Liver (tissue), 2 donors: ENCODE measurements around the gene IQCE.

Experiments
- CTCF ChIP-seq: fragments of 150-350 bp; IDR thresholded peaks from 2 replicates; pipeline ENCODE4 v1.5.1; 2017; ENCODE audit warnings: improper control_type of control experiment, low read depth, low read length; ENCODE audit not compliant: missing input control
- FOXA1 ChIP-seq: IDR thresholded peaks from 2 replicates; pipeline ENCODE4 v1.6.1; 2016; ENCODE audit warnings: antibody characterized with exemption
- MAX ChIP-seq: IDR thresholded peaks from 2 replicates; pipeline ENCODE4 v1.6.1; 2016; ENCODE audit warnings: antibody characterized with exemption
- YY1 ChIP-seq: IDR thresholded peaks from 2 replicates; pipeline ENCODE4 v1.6.1; 2016; ENCODE audit warnings: antibody characterized with exemption, mild to moderate bottlenecking
- donor health status: healthy.

DNA sequence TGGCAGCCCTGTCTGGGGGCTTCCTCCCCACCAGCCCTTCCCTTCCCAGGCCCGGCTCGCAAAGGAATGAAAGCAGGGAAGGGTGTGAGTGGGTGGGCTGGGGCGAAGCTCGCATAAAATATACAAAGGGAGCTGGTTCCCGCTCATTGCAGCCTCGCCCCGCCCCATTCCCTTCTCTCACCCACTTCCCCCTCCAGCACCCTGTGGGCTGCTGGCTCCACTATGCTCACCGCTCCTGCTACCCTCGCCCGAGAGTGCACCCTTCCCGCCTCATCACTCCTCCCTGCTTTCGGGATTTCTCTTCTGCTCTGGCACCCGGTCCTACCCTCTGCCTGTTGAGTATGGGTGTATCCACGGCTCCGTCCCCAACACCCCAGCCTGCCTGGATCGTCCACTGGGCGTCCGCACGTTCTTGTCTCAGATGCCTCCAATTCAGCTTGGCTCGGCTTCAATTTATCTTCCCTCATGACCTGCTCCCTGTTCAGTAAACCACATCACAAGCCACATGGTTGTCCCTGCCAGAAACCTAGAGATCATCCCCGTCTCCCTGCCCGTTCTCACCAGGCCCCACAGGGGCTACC is 58.6 kb downstream of the IQCE start:
- TF ChIP-seq CTCF (no peak), MAX (no peak), FOXA1 (no peak), YY1 (no peak)
